Measurements from ENCODE around the gene FAM83B. TPM values are rescaled to one million over a fixed set of nuclear protein-coding genes. Genes with fewer than 3 reads are reported as not detected.
"Not testable (repeated sequence)": the region's sequence is repeated elsewhere in the genome, so short reads cannot be mapped to it uniquely, and the experiment has no call there.

FAM83B gene
- total RNA-seq, 1 donor from 2014 or later = not detected

GRCh38 chr6:54958446-54958845 lies 111.9 kb downstream of the FAM83B start:
- Histone ChIP-seq H3K4me1 (ENCODE audit: control insufficient read depth in 3 of 3, insufficient read depth in 3 of 3, low read length in 3 of 3) (no peaks in the 10 kb centered on the region), H3K27me3 (ENCODE audit: control insufficient read depth in 3 of 3, insufficient read depth in 3 of 3, low read length in 3 of 3) (no peaks in the 10 kb centered on the region), H3K4me3 (ENCODE audit: low read length in 3 of 3) (no peak overlapping the region), H3K9ac (ENCODE audit: low read depth in 1 of 3, low read length in 3 of 3) (no peak overlapping the region), H3K9me3 (ENCODE audit: control insufficient read depth in 3 of 3, low read length in 3 of 3) (peaks cover 0 to 2% (median 2%) of the 10 kb centered on the region in 3 donors), H3K36me3 (ENCODE audit: control insufficient read depth in 3 of 3, insufficient read depth in 3 of 3, low read length in 3 of 3) (no peaks in the 10 kb centered on the region), H3K27ac (ENCODE audit: low read depth, low read length) (no peak overlapping the region)

DNA sequence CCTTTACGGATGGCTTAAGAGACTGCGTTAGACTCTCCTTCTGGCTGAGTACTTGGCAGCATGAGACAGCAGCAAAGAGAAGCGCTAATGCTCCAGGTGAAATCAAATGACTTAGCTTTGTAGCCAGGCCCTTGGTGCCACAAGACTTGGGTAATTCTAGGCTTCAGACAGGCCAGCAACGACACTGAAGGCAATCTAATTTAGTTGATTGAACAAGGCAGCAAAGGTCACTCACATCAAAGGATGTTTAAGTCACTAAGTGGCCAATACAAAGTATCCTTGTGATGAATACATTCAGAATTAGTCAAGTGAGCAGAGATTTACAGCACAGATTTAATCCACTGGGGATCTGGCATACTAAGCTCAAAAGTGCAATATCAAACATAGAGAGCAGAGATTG lies 113.2 kb downstream of the FAM83B start:
- no peaks in the 10 kb centered on the region for H3K27me3 ChIP-seq (ENCODE audit: control insufficient read depth in 3 of 3, insufficient read depth in 3 of 3, low read length in 3 of 3)
- H3K36me3 ChIP-seq (ENCODE audit: control insufficient read depth in 3 of 3, insufficient read depth in 3 of 3, low read length in 3 of 3) = no peaks in the 10 kb centered on the region
- no peaks in the 10 kb centered on the region for H3K4me1 ChIP-seq (ENCODE audit: control insufficient read depth in 3 of 3, insufficient read depth in 3 of 3, low read length in 3 of 3)
- no peak overlapping the region for H3K27ac ChIP-seq (ENCODE audit: low read depth, low read length)
- no peak overlapping the region for H3K9ac ChIP-seq (ENCODE audit: low read depth in 1 of 3, low read length in 3 of 3)
- H3K4me3 ChIP-seq (ENCODE audit: low read length in 3 of 3) = no peak overlapping the region
- H3K9me3 ChIP-seq (ENCODE audit: control insufficient read depth in 3 of 3, low read length in 3 of 3) = peaks cover 0 to 2% (median 2%) of the 10 kb centered on the region in 3 donors

- not testable (repeated sequence) for H3K27ac ChIP-seq (ENCODE audit: low read depth, low read length); H3K36me3 ChIP-seq (ENCODE audit: control insufficient read depth in 3 of 3, insufficient read depth in 3 of 3, low read length in 3 of 3); H3K4me3 ChIP-seq (ENCODE audit: low read length in 3 of 3); H3K9ac ChIP-seq (ENCODE audit: low read depth in 1 of 3, low read length in 3 of 3); H3K27me3 ChIP-seq (ENCODE audit: control insufficient read depth in 3 of 3, insufficient read depth in 3 of 3, low read length in 3 of 3); H3K4me1 ChIP-seq (ENCODE audit: control insufficient read depth in 3 of 3, insufficient read depth in 3 of 3, low read length in 3 of 3); H3K9me3 ChIP-seq (ENCODE audit: control insufficient read depth in 3 of 3, low read length in 3 of 3)
Observed at GRCh38 chr6:54961372-54961771, 114.8 kb downstream of the FAM83B start.

DNA sequence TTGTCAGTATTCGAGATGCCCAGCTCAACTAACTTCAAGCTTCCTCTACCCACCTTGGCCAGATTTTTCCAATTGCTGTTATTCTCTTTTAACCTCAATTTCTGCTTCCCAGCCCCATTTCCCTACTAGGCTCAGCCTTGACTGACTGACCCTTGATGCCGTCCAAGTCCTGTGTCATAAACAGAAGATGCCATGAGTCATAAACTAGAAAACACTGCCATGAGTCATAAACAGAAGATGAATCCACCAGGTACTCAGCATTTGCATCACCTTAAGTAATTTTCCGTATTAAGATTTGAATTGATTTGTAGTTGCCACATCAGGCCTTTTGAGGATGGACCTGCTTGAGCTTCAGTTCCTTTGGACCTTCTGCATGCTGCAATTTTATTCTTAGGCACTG lies 123.8 kb downstream of the FAM83B start:
- Histone ChIP-seq H3K27me3 (ENCODE audit: control insufficient read depth in 3 of 3, insufficient read depth in 3 of 3, low read length in 3 of 3) (no peaks in the 10 kb centered on the region), H3K9me3 (ENCODE audit: control insufficient read depth in 3 of 3, low read length in 3 of 3) (no peaks in the 10 kb centered on the region), H3K4me1 (ENCODE audit: control insufficient read depth in 3 of 3, insufficient read depth in 3 of 3, low read length in 3 of 3) (no peaks in the 10 kb centered on the region), H3K36me3 (ENCODE audit: control insufficient read depth in 3 of 3, insufficient read depth in 3 of 3, low read length in 3 of 3) (no peaks in the 10 kb centered on the region), H3K4me3 (ENCODE audit: low read length in 3 of 3) (no peak overlapping the region), H3K9ac (ENCODE audit: low read depth in 1 of 3, low read length in 3 of 3) (no peak overlapping the region), H3K27ac (ENCODE audit: low read depth, low read length) (no peak overlapping the region)

DNA sequence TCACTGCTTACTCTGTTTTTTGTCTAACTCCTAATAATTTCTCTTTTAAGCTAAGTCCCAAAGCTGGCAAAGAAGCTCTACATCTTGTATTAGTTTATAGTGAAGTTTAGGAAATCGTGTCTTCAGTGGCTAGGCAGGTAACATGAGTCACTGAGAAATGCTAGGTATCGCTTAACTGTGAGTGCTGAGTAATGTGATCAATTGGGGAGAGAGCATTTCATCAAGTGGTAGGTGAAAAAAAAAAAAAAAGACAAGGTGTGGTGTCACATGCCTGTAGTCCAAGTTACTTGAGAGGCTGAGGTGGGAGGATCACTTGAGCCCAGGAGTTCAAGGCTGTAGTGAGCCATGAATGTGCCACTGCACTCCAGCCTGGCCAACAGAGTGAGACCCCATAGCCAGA lies 125.3 kb downstream of the FAM83B start:
- H3K9ac ChIP-seq (ENCODE audit: low read depth in 1 of 3, low read length in 3 of 3) = no peak overlapping the region
- H3K27me3 ChIP-seq (ENCODE audit: control insufficient read depth in 3 of 3, insufficient read depth in 3 of 3, low read length in 3 of 3) = no peaks in the 10 kb centered on the region
- no peaks in the 10 kb centered on the region for H3K9me3 ChIP-seq (ENCODE audit: control insufficient read depth in 3 of 3, low read length in 3 of 3)
- H3K4me3 ChIP-seq (ENCODE audit: low read length in 3 of 3) = no peak overlapping the region
- no peak overlapping the region for H3K27ac ChIP-seq (ENCODE audit: low read depth, low read length)
- H3K36me3 ChIP-seq (ENCODE audit: control insufficient read depth in 3 of 3, insufficient read depth in 3 of 3, low read length in 3 of 3) = no peaks in the 10 kb centered on the region
- no peaks in the 10 kb centered on the region for H3K4me1 ChIP-seq (ENCODE audit: control insufficient read depth in 3 of 3, insufficient read depth in 3 of 3, low read length in 3 of 3)

- not testable (repeated sequence) for H3K9ac ChIP-seq (ENCODE audit: low read depth in 1 of 3, low read length in 3 of 3); H3K4me1 ChIP-seq (ENCODE audit: control insufficient read depth in 3 of 3, insufficient read depth in 3 of 3, low read length in 3 of 3); H3K4me3 ChIP-seq (ENCODE audit: low read length in 3 of 3)
Observed at GRCh38 chr6:54979161-54979560, 132.6 kb downstream of the FAM83B start.

GRCh38 chr6:54980511-54981275 lies 134.1 kb downstream of the FAM83B start:
- Histone ChIP-seq H3K27ac (ENCODE audit: low read depth, low read length) (no peak overlapping the region), H3K4me1 (ENCODE audit: control insufficient read depth in 3 of 3, insufficient read depth in 3 of 3, low read length in 3 of 3) (no peaks in the 10 kb centered on the region), H3K4me3 (ENCODE audit: low read length in 3 of 3) (no peak overlapping the region), H3K9ac (ENCODE audit: low read depth in 1 of 3, low read length in 3 of 3) (no peak overlapping the region), H3K9me3 (ENCODE audit: control insufficient read depth in 3 of 3, low read length in 3 of 3) (no peaks in the 10 kb centered on the region), H3K36me3 (ENCODE audit: control insufficient read depth in 3 of 3, insufficient read depth in 3 of 3, low read length in 3 of 3) (no peaks in the 10 kb centered on the region), H3K27me3 (ENCODE audit: control insufficient read depth in 3 of 3, insufficient read depth in 3 of 3, low read length in 3 of 3) (no peaks in the 10 kb centered on the region)

More at GRCh38 chr6:54979161-54979560, 132.6 kb downstream of the FAM83B start:
- not testable (repeated sequence) for H3K27ac ChIP-seq (ENCODE audit: low read depth, low read length); H3K36me3 ChIP-seq (ENCODE audit: control insufficient read depth in 3 of 3, insufficient read depth in 3 of 3, low read length in 3 of 3); H3K9me3 ChIP-seq (ENCODE audit: control insufficient read depth in 3 of 3, low read length in 3 of 3); H3K27me3 ChIP-seq (ENCODE audit: control insufficient read depth in 3 of 3, insufficient read depth in 3 of 3, low read length in 3 of 3)

- H3K9ac ChIP-seq (ENCODE audit: low read depth in 1 of 3, low read length in 3 of 3) = no peak overlapping the region
- H3K4me3 ChIP-seq (ENCODE audit: low read length in 3 of 3) = no peak overlapping the region
- no peaks in the 10 kb centered on the region for H3K9me3 ChIP-seq (ENCODE audit: control insufficient read depth in 3 of 3, low read length in 3 of 3)
- no peak overlapping the region for H3K27ac ChIP-seq (ENCODE audit: low read depth, low read length)
- no peaks in the 10 kb centered on the region for H3K4me1 ChIP-seq (ENCODE audit: control insufficient read depth in 3 of 3, insufficient read depth in 3 of 3, low read length in 3 of 3)
- no peaks in the 10 kb centered on the region for H3K36me3 ChIP-seq (ENCODE audit: control insufficient read depth in 3 of 3, insufficient read depth in 3 of 3, low read length in 3 of 3)
- no peaks in the 10 kb centered on the region for H3K27me3 ChIP-seq (ENCODE audit: control insufficient read depth in 3 of 3, insufficient read depth in 3 of 3, low read length in 3 of 3)
Observed at GRCh38 chr6:54981276-54981609, 134.7 kb downstream of the FAM83B start.

GRCh38 chr6:54981647-54982046 lies 135.1 kb downstream of the FAM83B start:
- H3K27ac ChIP-seq (ENCODE audit: low read depth, low read length) = no peak overlapping the region
- H3K36me3 ChIP-seq (ENCODE audit: control insufficient read depth in 3 of 3, insufficient read depth in 3 of 3, low read length in 3 of 3) = no peaks in the 10 kb centered on the region
- no peaks in the 10 kb centered on the region for H3K27me3 ChIP-seq (ENCODE audit: control insufficient read depth in 3 of 3, insufficient read depth in 3 of 3, low read length in 3 of 3)
- H3K4me1 ChIP-seq (ENCODE audit: control insufficient read depth in 3 of 3, insufficient read depth in 3 of 3, low read length in 3 of 3) = no peaks in the 10 kb centered on the region
- H3K9me3 ChIP-seq (ENCODE audit: control insufficient read depth in 3 of 3, low read length in 3 of 3) = no peaks in the 10 kb centered on the region
- no peak overlapping the region for H3K4me3 ChIP-seq (ENCODE audit: low read length in 3 of 3)
- H3K9ac ChIP-seq (ENCODE audit: low read depth in 1 of 3, low read length in 3 of 3) = no peak overlapping the region

- peaks cover 2 to 4% (median 3%) of the 10 kb centered on the region in 3 donors for H3K9me3 ChIP-seq (ENCODE audit: control insufficient read depth in 3 of 3, low read length in 3 of 3)
- no peaks in the 10 kb centered on the region for H3K4me1 ChIP-seq (ENCODE audit: control insufficient read depth in 3 of 3, insufficient read depth in 3 of 3, low read length in 3 of 3)
- H3K36me3 ChIP-seq (ENCODE audit: control insufficient read depth in 3 of 3, insufficient read depth in 3 of 3, low read length in 3 of 3) = no peaks in the 10 kb centered on the region
- H3K4me3 ChIP-seq (ENCODE audit: low read length in 3 of 3) = no peak overlapping the region
- H3K9ac ChIP-seq (ENCODE audit: low read depth in 1 of 3, low read length in 3 of 3) = no peak overlapping the region
- H3K27me3 ChIP-seq (ENCODE audit: control insufficient read depth in 3 of 3, insufficient read depth in 3 of 3, low read length in 3 of 3) = no peaks in the 10 kb centered on the region
- no peak overlapping the region for H3K27ac ChIP-seq (ENCODE audit: low read depth, low read length)
Observed at GRCh38 chr6:54987633-54988290, 141.2 kb downstream of the FAM83B start.
